Measurements from ENCODE around the gene CFAP43.
"Not testable (repeated sequence)": the region's sequence is repeated elsewhere in the genome, so short reads cannot be mapped to it uniquely, and the experiment has no call there.

Gene CFAP43

GRCh38 chr10:104195706-104196105 is 36.5 kb downstream of the CFAP43 start:
- H3K9ac ChIP-seq (ENCODE audit: low read length): no peak overlapping the region
- no peaks in the 10 kb centered on the region for H4K20me1 ChIP-seq (ENCODE audit: insufficient read depth, low read length)
- TF ChIP-seq, protein P1, sequence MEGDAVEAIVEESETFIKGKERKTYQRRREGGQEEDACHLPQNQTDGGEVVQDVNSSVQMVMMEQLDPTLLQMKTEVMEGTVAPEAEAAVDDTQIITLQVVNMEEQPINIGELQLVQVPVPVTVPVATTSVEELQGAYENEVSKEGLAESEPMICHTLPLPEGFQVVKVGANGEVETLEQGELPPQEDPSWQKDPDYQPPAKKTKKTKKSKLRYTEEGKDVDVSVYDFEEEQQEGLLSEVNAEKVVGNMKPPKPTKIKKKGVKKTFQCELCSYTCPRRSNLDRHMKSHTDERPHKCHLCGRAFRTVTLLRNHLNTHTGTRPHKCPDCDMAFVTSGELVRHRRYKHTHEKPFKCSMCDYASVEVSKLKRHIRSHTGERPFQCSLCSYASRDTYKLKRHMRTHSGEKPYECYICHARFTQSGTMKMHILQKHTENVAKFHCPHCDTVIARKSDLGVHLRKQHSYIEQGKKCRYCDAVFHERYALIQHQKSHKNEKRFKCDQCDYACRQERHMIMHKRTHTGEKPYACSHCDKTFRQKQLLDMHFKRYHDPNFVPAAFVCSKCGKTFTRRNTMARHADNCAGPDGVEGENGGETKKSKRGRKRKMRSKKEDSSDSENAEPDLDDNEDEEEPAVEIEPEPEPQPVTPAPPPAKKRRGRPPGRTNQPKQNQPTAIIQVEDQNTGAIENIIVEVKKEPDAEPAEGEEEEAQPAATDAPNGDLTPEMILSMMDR (IDR thresholded peaks at IDR 0.05; ENCODE audit: low read length): no peak
- no peak for TF ChIP-seq EZH2 (optimal IDR thresholded peaks at IDR 0.05; ENCODE audit: low read depth, low read length)
- no peak for TF ChIP-seq EZH2phosphoT487 (IDR thresholded peaks at IDR 0.05; ENCODE audit: low read length)
- no peak overlapping the region for H3K4me3 ChIP-seq (ENCODE audit: low read length)
- H3K9me3 ChIP-seq (replicated peaks; ENCODE audit: insufficient read depth, low read length): no peaks in the 10 kb centered on the region
- H3K27ac ChIP-seq (ENCODE audit: low read length): no peak overlapping the region
- no peaks in the 10 kb centered on the region for H3K9me2 ChIP-seq (replicated peaks; ENCODE audit: insufficient read depth, low read length)
- H3K4me2 ChIP-seq (ENCODE audit: low read depth, low read length): no peak overlapping the region
- H3K27me3 ChIP-seq (replicated peaks; ENCODE audit: insufficient read depth, low read length): no peaks in the 10 kb centered on the region
- H3F3A ChIP-seq (ENCODE audit: insufficient read depth, low read length): no peaks in the 10 kb centered on the region
- no peaks in the 10 kb centered on the region for H3K4me1 ChIP-seq (ENCODE audit: low read length)
- no peak overlapping the region for H2AFZ ChIP-seq (ENCODE audit: low read length)
- no peak for DNase-seq
- no peaks in the 10 kb centered on the region for H3K79me2 ChIP-seq (ENCODE audit: low read length)
- H3K36me3 ChIP-seq (replicated peaks; ENCODE audit: insufficient read depth, low read length): no peaks in the 10 kb centered on the region

GRCh38 chr10:104193787-104194186 is 38.4 kb downstream of the CFAP43 start:
- Histone ChIP-seq H3K36me3 (replicated peaks; ENCODE audit: insufficient read depth, low read length) (no peaks in the 10 kb centered on the region), H3F3A (ENCODE audit: insufficient read depth, low read length) (no peaks in the 10 kb centered on the region), H3K27me3 (replicated peaks; ENCODE audit: insufficient read depth, low read length) (no peaks in the 10 kb centered on the region), H3K27ac (ENCODE audit: low read length) (no peak overlapping the region), H3K79me2 (ENCODE audit: low read length) (no peaks in the 10 kb centered on the region), H2AFZ (ENCODE audit: low read length) (no peak overlapping the region), H3K4me1 (ENCODE audit: low read length) (no peaks in the 10 kb centered on the region), H3K9me2 (replicated peaks; ENCODE audit: insufficient read depth, low read length) (no peaks in the 10 kb centered on the region), H4K20me1 (ENCODE audit: insufficient read depth, low read length) (no peaks in the 10 kb centered on the region), H3K9me3 (replicated peaks; ENCODE audit: insufficient read depth, low read length) (no peaks in the 10 kb centered on the region), H3K4me2 (ENCODE audit: low read depth, low read length) (no peak overlapping the region), H3K9ac (ENCODE audit: low read length) (no peak overlapping the region), H3K4me3 (ENCODE audit: low read length) (no peak overlapping the region)
- no peak for DNase-seq
- TF ChIP-seq EZH2 (optimal IDR thresholded peaks at IDR 0.05; ENCODE audit: low read depth, low read length): no peak

DNA sequence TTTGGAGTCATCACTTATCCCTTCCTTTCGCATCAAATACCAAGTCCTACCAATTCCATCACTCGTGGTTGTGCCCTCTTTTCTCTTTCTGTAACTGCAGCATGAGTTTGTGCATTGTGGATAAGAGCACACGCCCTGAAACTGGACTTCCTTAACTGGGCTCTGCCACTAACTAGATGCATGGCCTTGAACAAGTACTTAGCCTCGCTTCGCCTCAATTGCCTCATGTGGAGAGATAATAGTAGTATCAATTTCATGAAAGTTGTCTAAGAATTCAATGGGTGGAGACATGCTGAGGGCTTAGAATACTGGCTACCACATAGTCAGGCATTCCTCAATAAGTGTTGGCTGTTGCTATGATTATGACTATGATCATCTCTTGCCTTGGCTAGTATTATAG is 41.5 kb downstream of the CFAP43 start:
- TF ChIP-seq EZH2phosphoT487 (IDR thresholded peaks at IDR 0.05; ENCODE audit: low read length) (no peak), EZH2 (optimal IDR thresholded peaks at IDR 0.05; ENCODE audit: low read depth, low read length) (no peak)
- TF ChIP-seq, protein P1 (IDR thresholded peaks at IDR 0.05; ENCODE audit: low read length): no peak
- H3K27me3 ChIP-seq (replicated peaks; ENCODE audit: insufficient read depth, low read length): no peaks in the 10 kb centered on the region
- H3F3A ChIP-seq (ENCODE audit: insufficient read depth, low read length): no peaks in the 10 kb centered on the region

GRCh38 chr10:104183682-104184081 is 48.5 kb downstream of the CFAP43 start:
- no peak for DNase-seq
- Histone ChIP-seq H3K4me1 (ENCODE audit: low read length) (no peaks in the 10 kb centered on the region), H3K79me2 (ENCODE audit: low read length) (no peaks in the 10 kb centered on the region), H3K27me3 (replicated peaks; ENCODE audit: insufficient read depth, low read length) (no peaks in the 10 kb centered on the region), H3K4me3 (ENCODE audit: low read length) (no peak overlapping the region), H4K20me1 (ENCODE audit: insufficient read depth, low read length) (no peaks in the 10 kb centered on the region), H2AFZ (ENCODE audit: low read length) (no peak overlapping the region), H3K9me2 (replicated peaks; ENCODE audit: insufficient read depth, low read length) (no peaks in the 10 kb centered on the region), H3K9me3 (replicated peaks; ENCODE audit: insufficient read depth, low read length) (no peaks in the 10 kb centered on the region), H3K27ac (ENCODE audit: low read length) (no peak overlapping the region), H3F3A (ENCODE audit: insufficient read depth, low read length) (no peaks in the 10 kb centered on the region), H3K4me2 (ENCODE audit: low read depth, low read length) (no peak overlapping the region), H3K9ac (ENCODE audit: low read length) (no peak overlapping the region), H3K36me3 (replicated peaks; ENCODE audit: insufficient read depth, low read length) (no peaks in the 10 kb centered on the region)
- TF ChIP-seq, protein P1 (IDR thresholded peaks at IDR 0.05; ENCODE audit: low read length): no peak
- TF ChIP-seq EZH2 (optimal IDR thresholded peaks at IDR 0.05; ENCODE audit: low read depth, low read length): no peak
- no peak for TF ChIP-seq EZH2phosphoT487 (IDR thresholded peaks at IDR 0.05; ENCODE audit: low read length)

More for the DNA sequence above, 41.5 kb downstream of the CFAP43 start:
- Histone ChIP-seq H3K9me2 (replicated peaks; ENCODE audit: insufficient read depth, low read length) (no peaks in the 10 kb centered on the region), H3K79me2 (ENCODE audit: low read length) (no peaks in the 10 kb centered on the region), H3K9me3 (replicated peaks; ENCODE audit: insufficient read depth, low read length) (no peaks in the 10 kb centered on the region), H3K4me2 (ENCODE audit: low read depth, low read length) (no peak overlapping the region), H4K20me1 (ENCODE audit: insufficient read depth, low read length) (no peaks in the 10 kb centered on the region), H3K4me3 (ENCODE audit: low read length) (no peak overlapping the region), H3K4me1 (ENCODE audit: low read length) (no peaks in the 10 kb centered on the region), H3K9ac (ENCODE audit: low read length) (no peak overlapping the region), H3K36me3 (replicated peaks; ENCODE audit: insufficient read depth, low read length) (no peaks in the 10 kb centered on the region), H3K27ac (ENCODE audit: low read length) (no peak overlapping the region), H2AFZ (ENCODE audit: low read length) (no peak overlapping the region)
- no peak for DNase-seq

- not testable (repeated sequence) for H3K36me3 ChIP-seq (replicated peaks; ENCODE audit: insufficient read depth, low read length); DNase-seq; H3K27ac ChIP-seq (ENCODE audit: low read length); H2AFZ ChIP-seq (ENCODE audit: low read length); H3K79me2 ChIP-seq (ENCODE audit: low read length); H3K4me1 ChIP-seq (ENCODE audit: low read length); H3K9me3 ChIP-seq (replicated peaks; ENCODE audit: insufficient read depth, low read length); H3K9me2 ChIP-seq (replicated peaks; ENCODE audit: insufficient read depth, low read length); H3K9ac ChIP-seq (ENCODE audit: low read length); H3K4me2 ChIP-seq (ENCODE audit: low read depth, low read length); H4K20me1 ChIP-seq (ENCODE audit: insufficient read depth, low read length); H3K4me3 ChIP-seq (ENCODE audit: low read length); H3K27me3 ChIP-seq (replicated peaks; ENCODE audit: insufficient read depth, low read length); H3F3A ChIP-seq (ENCODE audit: insufficient read depth, low read length)
Measured at GRCh38 chr10:104174136-104174535, 58.0 kb downstream of the CFAP43 start.

All from MM.1S (cell line).